Neural crest cell (in vitro differentiated cells): Measurements from ENCODE around the gene PPAN. TPM values are rescaled to one million over a fixed set of nuclear protein-coding genes. Genes with fewer than 3 reads are reported as not detected.

Experiments used
- DNase-seq: peaks from one replicate; pipeline ENCODE4 v3.0.0; 2021; ENCODE audit warnings: low read depth, mixed read lengths, low spot score
- H3K27ac Mint-ChIP-seq: one replicate; pipeline ENCODE4 v1.8.0; 2021; ENCODE audit warnings: mild to moderate bottlenecking, mixed read lengths; ENCODE audit not compliant: unreplicated experiment
- H3K27me3 Mint-ChIP-seq: 2 replicates; pipeline ENCODE4 v1.8.0; 2021; ENCODE audit warnings: low read depth, mild to moderate bottlenecking, mixed read lengths
- H3K36me3 Mint-ChIP-seq: 2 replicates; pipeline ENCODE4 v1.8.0; 2021; ENCODE audit warnings: low read depth, mild to moderate bottlenecking, mixed read lengths
- H3K4me1 Mint-ChIP-seq: 2 replicates; pipeline ENCODE4 v1.8.0; 2021; ENCODE audit warnings: mixed read lengths
- H3K4me3 Mint-ChIP-seq: one replicate; pipeline ENCODE4 v1.8.0; 2021; ENCODE audit warnings: mild to moderate bottlenecking, mixed read lengths
- H3K9me3 Mint-ChIP-seq: 2 replicates; pipeline ENCODE4 v1.8.0; 2021; ENCODE audit warnings: mixed read lengths
- CTCF ChIP-seq: fragments of 200-600 bp; sonication (generic); conservative IDR thresholded peaks from 2 replicates; pipeline ENCODE4 v1.5.0; 2021; ENCODE audit warnings: antibody characterized with exemption, mild to moderate bottlenecking
- total RNA-seq: library from RNA; stranded (reverse); gene quantifications from 2 replicates; pipeline ENCODE4 v1.2.1, GENCODE V29; 2021

The PPAN gene
- total RNA-seq, 1 donor from 2014 or later, result 77.8 TPM

- no peak for DNase-seq
- no peak for TF ChIP-seq CTCF
- H3K4me3 Mint-ChIP-seq, result peak overlapping the region; percentile 51
- no peak overlapping the region for H3K27ac Mint-ChIP-seq
- H3K27me3 Mint-ChIP-seq, result peaks cover 7% of the 10 kb centered on the region
- H3K9me3 Mint-ChIP-seq, result no peaks in the 10 kb centered on the region
- peaks cover 9% of the 10 kb centered on the region for H3K36me3 Mint-ChIP-seq
- peaks cover 9% of the 10 kb centered on the region for H3K4me1 Mint-ChIP-seq
These were observed 4.2 kb downstream of the PPAN start for GRCh38 chr19:10110076-10110971.

DNA sequence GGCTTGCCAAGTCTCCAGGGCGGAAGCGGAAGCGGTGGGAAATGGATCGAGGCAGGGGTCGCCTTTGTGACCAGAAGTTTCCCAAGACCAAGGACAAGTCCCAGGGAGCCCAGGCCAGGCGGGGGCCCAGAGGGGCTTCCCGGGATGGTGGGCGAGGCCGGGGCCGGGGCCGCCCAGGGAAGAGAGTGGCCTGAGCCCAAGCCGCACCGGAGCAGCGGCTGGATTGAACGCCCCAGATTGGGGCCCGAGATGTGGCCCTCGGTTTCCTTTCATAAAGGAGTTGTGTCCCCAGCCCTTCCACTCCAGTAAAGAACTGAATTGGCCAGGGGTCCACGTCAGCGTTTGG lies 4.8 kb downstream of the PPAN start:
- peaks cover 9% of the 10 kb centered on the region for H3K36me3 Mint-ChIP-seq
- H3K27ac Mint-ChIP-seq, result no peak overlapping the region
- H3K27me3 Mint-ChIP-seq, result peaks cover 9% of the 10 kb centered on the region
- H3K4me3 Mint-ChIP-seq, result peak overlapping the region; percentile 79
- TF ChIP-seq CTCF, result no peak
- no peak for DNase-seq
- H3K4me1 Mint-ChIP-seq, result peaks cover 9% of the 10 kb centered on the region
- H3K9me3 Mint-ChIP-seq, result no peaks in the 10 kb centered on the region

GRCh38 chr19:10111405-10111811 lies 5.2 kb downstream of the PPAN start, which contains the start of gene P2RY11:
TSS of gene P2RY11 (plus strand) at chr19:10111693. CDS start at chr19:10111722, 29 bp downstream.
- H3K4me3 Mint-ChIP-seq, result peak within 1 kb of the TSS; percentile 79
- H3K9me3 Mint-ChIP-seq, result no peaks in the 10 kb centered on the region
- peaks cover 11% of the 10 kb centered on the region for H3K27me3 Mint-ChIP-seq
- no peak for TF ChIP-seq CTCF
- peaks cover 9% of the 10 kb centered on the region for H3K4me1 Mint-ChIP-seq
- H3K27ac Mint-ChIP-seq, result no peak within 1 kb of the TSS
- DNase-seq, result no peak
- H3K36me3 Mint-ChIP-seq, result peaks cover 9% of the 10 kb centered on the region

- no peak for TF ChIP-seq CTCF
- H3K27ac Mint-ChIP-seq, result no peak overlapping the region
These were observed 6.0 kb downstream of the PPAN start for GRCh38 chr19:10112037-10112761.

GRCh38 chr19:10112895-10113591 lies 6.9 kb downstream of the PPAN start:
- peak; percentile 47 for DNase-seq
- Mint-ChIP-seq H3K4me3 (peak overlapping the region; percentile 79), H3K9me3 (no peaks in the 10 kb centered on the region), H3K27me3 (peaks cover 12% of the 10 kb centered on the region), H3K36me3 (peaks cover 5% of the 10 kb centered on the region), H3K4me1 (no peaks in the 10 kb centered on the region), H3K27ac (no peak overlapping the region)
- peak; percentile 66 for TF ChIP-seq CTCF

More at GRCh38 chr19:10112037-10112761, 6.0 kb downstream of the PPAN start:
- H3K9me3 Mint-ChIP-seq, result no peaks in the 10 kb centered on the region
- peaks cover 12% of the 10 kb centered on the region for H3K27me3 Mint-ChIP-seq
- peak overlapping the region; percentile 79 for H3K4me3 Mint-ChIP-seq
- H3K4me1 Mint-ChIP-seq, result peaks cover 3% of the 10 kb centered on the region
- peaks cover 5% of the 10 kb centered on the region for H3K36me3 Mint-ChIP-seq
- DNase-seq, result no peak
